GM12878 (cell line): ENCODE data around the gene PAX3. TPM values are rescaled to one million over a fixed set of nuclear protein-coding genes. Genes with fewer than 3 reads are reported as not detected.

ENCODE experiments used
- ATAC-seq: fragments of 200-7000 bp; cut with Tn5 transposase; 3 replicates; pipeline ENCODE4 v1.9.1; 2020; ENCODE audit warnings: mild to moderate bottlenecking, moderate library complexity
- BruUV-seq: library from RNA; stranded (reverse); fragments of 400-500 nt; replicated peaks from 2 replicates; lab custom pipeline; 2021; lab: Mats Ljungman, UMichigan
- CTCF ChIA-PET: fragments of 300-600 bp; sonication (Branson Sonifier 250); formaldehyde crosslinking; extraction: SDS; loops from one replicate; lab custom pipeline; 2021; ENCODE audit warnings: inconsistent platforms; lab: Yijun Ruan, JAX
- POLR2A ChIA-PET: fragments of 350-600 bp; formaldehyde crosslinking; extraction: SDS; loops from one replicate; lab custom pipeline; 2021; ENCODE audit warnings: inconsistent platforms; lab: Charles Lee
- RAD21 ChIA-PET: fragments of 300-600 bp; sonication (Branson Sonifier 250); formaldehyde crosslinking; loops from one replicate; lab custom pipeline; 2023; ENCODE audit warnings: antibody characterized with exemption; ENCODE audit not compliant: unreplicated experiment; lab: Charles Lee
- SMC1A ChIA-PET: fragments of 300-600 bp; sonication (Branson Sonifier 250); formaldehyde crosslinking; loops from one replicate; lab custom pipeline; 2023; ENCODE audit not compliant: unreplicated experiment, uncharacterized antibody; lab: Charles Lee
- DNase-seq: peaks from one replicate; pipeline ENCODE4 v3.0.0-alpha.2; 2011; ENCODE audit warnings: low read depth, low spot score
- FAIRE-seq: peaks from 3 replicates; lab custom pipeline; 2011; peaks lifted over from hg19 to GRCh38; lab: Jason Lieb, UNC
- H2AFZ ChIP-seq: 2 replicates; pipeline ENCODE4 v1.6.0; 2011; ENCODE audit warnings: low read depth, low read length, control low read depth; ENCODE audit not compliant: control insufficient read depth
- H3K27ac ChIP-seq: 2 replicates; pipeline ENCODE4 v1.5.1; 2011; ENCODE audit warnings: control low read depth; ENCODE audit not compliant: control insufficient read depth, insufficient read depth
- H3K27me3 ChIP-seq, 2 experiments: replicated peaks in 1 of 2; 2 replicates each; pipeline versions ENCODE4 v1.6.0 to v1.6.1; 2011; ENCODE audit warnings: low read length in 1 of 2; ENCODE audit not compliant: control insufficient read depth in 2 of 2, insufficient read depth in 2 of 2
- H3K36me3 ChIP-seq, 2 experiments: 2 replicates each; pipeline ENCODE4 v1.5.1; 2011; ENCODE audit warnings: low read length in 1 of 2; ENCODE audit not compliant: control insufficient read depth in 2 of 2, insufficient read depth in 2 of 2
- H3K4me1 ChIP-seq: 2 replicates; pipeline ENCODE4 v1.6.1; 2011; ENCODE audit warnings: mild to moderate bottlenecking, low read length, moderate library complexity, mixed read lengths; ENCODE audit not compliant: control insufficient read depth, insufficient read depth
- H3K4me2 ChIP-seq: 2 replicates; pipeline ENCODE4 v1.6.0; 2011; ENCODE audit warnings: control low read depth; ENCODE audit not compliant: control insufficient read depth, insufficient read depth
- H3K4me3 ChIP-seq: fragments of 200-600 bp; sonication (generic); 2 replicates; pipeline ENCODE4 v1.5.1; 2016
- H3K79me2 ChIP-seq: 2 replicates; pipeline ENCODE4 v1.6.0; 2011; ENCODE audit warnings: low read length; ENCODE audit not compliant: control insufficient read depth, insufficient read depth
- H3K9ac ChIP-seq: 2 replicates; pipeline ENCODE4 v1.8.0; 2011; ENCODE audit warnings: low read length, control low read depth, mixed read lengths; ENCODE audit not compliant: control insufficient read depth, insufficient read depth
- H3K9me3 ChIP-seq: replicated peaks from 3 replicates; pipeline ENCODE4 v1.5.1; 2011; ENCODE audit warnings: mild to moderate bottlenecking, low read length; ENCODE audit not compliant: control insufficient read depth, insufficient read depth
- H4K20me1 ChIP-seq: 2 replicates; pipeline ENCODE4 v1.6.0; 2011; ENCODE audit not compliant: control insufficient read depth, insufficient read depth
- IRF4 ChIP-seq: IDR thresholded peaks from 2 replicates; pipeline ENCODE4 v1.6.1; 2011; ENCODE audit warnings: low read depth, low read length
- NFYB ChIP-seq: IDR thresholded peaks from 2 replicates; pipeline ENCODE4 v1.6.1; 2011; ENCODE audit warnings: low read depth, mild to moderate bottlenecking, low read length, improper control_type of control experiment, moderate library complexity; ENCODE audit not compliant: insufficient read depth
- PAX5 ChIP-seq: IDR thresholded peaks from 2 replicates; pipeline ENCODE4 v1.6.1; 2011; ENCODE audit warnings: low read depth, low read length, borderline replicate concordance
- RELB ChIP-seq: fragments of 450-650 bp; IDR thresholded peaks from 2 replicates; pipeline ENCODE4 v1.6.1; 2017; ENCODE audit warnings: low read depth, mild to moderate bottlenecking, moderate library complexity
- ZBTB33 ChIP-seq: fragments of 450-650 bp; IDR thresholded peaks from 2 replicates; pipeline ENCODE4 v1.6.1; 2017; ENCODE audit warnings: mild to moderate bottlenecking
- WGBS: methylation state at CpG from one replicate; pipeline ENCODE4 v1.1.6; 2016; ENCODE audit warnings: low lambda C conversion rate; ENCODE audit not compliant: insufficient replicate concordance, insufficient coverage; ENCODE audit errors: missing lambda C conversion rate; 5-methylcytosine and 5-hydroxymethylcytosine counted together
- in situ Hi-C: fragments of 300-500 bp; cut with MboI; formaldehyde crosslinking; loops from 9 replicates; pipeline ENCODE4 v1.14.3; 2018; ENCODE audit warnings: mixed read lengths
- intact Hi-C: fragments of 100-400 bp; cut with micrococcal nuclease; formaldehyde crosslinking; loops from one replicate; pipeline ENCODE4 v1.14.2; 2022; ENCODE audit not compliant: unreplicated experiment
- polyA plus RNA-seq, 11 experiments: library from polyadenylated mRNA; depleted of rRNA in 4 of 11; unstranded in 6 of 11; stranded (reverse) in 5 of 11; fragments of >200 nt; fragmentation: Nextera tagmentation in 4 of 11; fragmentation: Illumina TruSeq in 1 of 11; extraction: Ambion mirVana in 4 of 11; extraction: Trizol in 1 of 11; gene quantifications; 1 replicate in 1 of 11; 2 replicates in 10 of 11; pipeline versions ENCODE4 v1.2.1 to v1.2.3, GENCODE V29; 2011 to 2016; ENCODE audit warnings: inconsistent platforms in 2 of 11, missing spikeins in 2 of 11, low read depth in 1 of 11
- total RNA-seq, 4 experiments: library from RNA; depleted of rRNA in 3 of 4; stranded (reverse); fragments of >200 nt in 3 of 4; fragmentation: Illumina TruSeq in 1 of 4; extraction: Trizol in 1 of 4; gene quantifications; 2 replicates each; pipeline versions ENCODE4 v1.2.1 to v1.2.3, GENCODE V29; 2013 to 2021

The PAX3 gene
- total and polyA plus RNA-seq, 10 of the 15 experiments (the other 5 are each of a cell fraction or from before 2014, with no cell fraction given) = not detected

GRCh38 chr2:222205136-222205535 is 93.7 kb downstream of the PAX3 start:
- ChIA-PET POLR2A (no interaction called here), RAD21 (no interaction called here), SMC1A (interaction anchor here (1.4 kb wide), 1 partner anchor 10 kb away, joined by 3 read pairs; no protein-coding TSS in a partner anchor), CTCF (no interaction called here)
- Histone ChIP-seq H3K4me1 (no peaks in the 10 kb centered on the region), H2AFZ (no peak overlapping the region), H3K4me3 (no peak overlapping the region), H3K9ac (no peak overlapping the region), H3K4me2 (no peak overlapping the region), H3K27me3 (no peaks in the 10 kb centered on the region), H3K79me2 (no peaks in the 10 kb centered on the region), H3K36me3 (no peaks in the 10 kb centered on the region), H3K27ac (no peak overlapping the region), H3K9me3 (no peaks in the 10 kb centered on the region), H4K20me1 (no peaks in the 10 kb centered on the region)
- no peak for DNase-seq
- intact Hi-C loops (no loop called here), in situ Hi-C loops (no loop called here)
- no peak for FAIRE-seq
- BruUV-seq = no TSS peak
- ATAC-seq = no peak
- TF ChIP-seq ZBTB33 = no peak
- no peak for TF ChIP-seq NFYB
- no peak for TF ChIP-seq IRF4
- TF ChIP-seq RELB = no peak
- TF ChIP-seq PAX5 = no peak
- 0% methylated on average over 1 of the region's 1 CpG for WGBS
